ENCODE results near the gene FANCI. TPM values are rescaled to one million over a fixed set of nuclear protein-coding genes. Genes with fewer than 3 reads are reported as not detected.

Gene FANCI
- total and polyA plus RNA-seq, 2 experiments from 2014 or later = 63.6 to 66.8 TPM

- Mint-ChIP-seq H3K36me3 (ENCODE audit: low read depth) (no peaks in the 10 kb centered on the region), H3K9me3 (no peaks in the 10 kb centered on the region), H3K27me3 (ENCODE audit: insufficient read depth, low read depth, poor library complexity) (peaks cover 8% of the 10 kb centered on the region), H3K4me3 (no peak overlapping the region), H3K27ac (no peak overlapping the region), H3K4me1 (peaks cover 8% of the 10 kb centered on the region; the same call in 2 of the 3 replicates)
- H3K27me3 ChIP-seq (ENCODE audit: insufficient read depth) = peaks cover 4% of the 10 kb centered on the region; the same call in 1 of the 2 replicates
- no peak for DNase-seq (ENCODE audit: low spot score)
- ATAC-seq = no peak
- H3K4me3 ChIP-seq = no peak overlapping the region
- no peak for TF ChIP-seq EZH2 (IDR thresholded peaks at IDR 0.05; ENCODE audit: low read depth, unreplicated experiment)
- no peak for TF ChIP-seq EZH2phosphoT487 (IDR thresholded peaks at IDR 0.05; ENCODE audit: unreplicated experiment)
- TF ChIP-seq ZNF114 (CRISPR knock-in tag; IDR thresholded peaks at IDR 0.05) = no peak
- no peak for TF ChIP-seq NANOG (IDR thresholded peaks at IDR 0.05; ENCODE audit: borderline replicate concordance)
- no peak for TF ChIP-seq CTCF (conservative IDR thresholded peaks at IDR 0.05; ENCODE audit: low read depth in 2 of 2)
- no peak for TF ChIP-seq ETS1 (IDR thresholded peaks at IDR 0.05)
- no peaks in the 10 kb centered on the region for H4K20me1 ChIP-seq (replicated peaks; ENCODE audit: insufficient read depth)
- H3K36me3 ChIP-seq (ENCODE audit: insufficient read depth) = no peaks in the 10 kb centered on the region
- H3K4me2 ChIP-seq = no peak overlapping the region
- no peaks in the 10 kb centered on the region for H3K79me2 ChIP-seq (replicated peaks; ENCODE audit: insufficient read depth)
- H3F3A ChIP-seq (replicated peaks; ENCODE audit: low read depth) = no peaks in the 10 kb centered on the region
- H2AFZ ChIP-seq = no peak overlapping the region
- no peaks in the 10 kb centered on the region for H3K9me2 ChIP-seq (ENCODE audit: insufficient read depth)
- H3K27ac ChIP-seq (ENCODE audit: low read depth) = no peak overlapping the region
- peaks cover 10% of the 10 kb centered on the region for H3K4me1 ChIP-seq (ENCODE audit: insufficient read depth)
These were observed 99.1 kb downstream of the FANCI start for GRCh38 chr15:89342840-89343239.

DNA sequence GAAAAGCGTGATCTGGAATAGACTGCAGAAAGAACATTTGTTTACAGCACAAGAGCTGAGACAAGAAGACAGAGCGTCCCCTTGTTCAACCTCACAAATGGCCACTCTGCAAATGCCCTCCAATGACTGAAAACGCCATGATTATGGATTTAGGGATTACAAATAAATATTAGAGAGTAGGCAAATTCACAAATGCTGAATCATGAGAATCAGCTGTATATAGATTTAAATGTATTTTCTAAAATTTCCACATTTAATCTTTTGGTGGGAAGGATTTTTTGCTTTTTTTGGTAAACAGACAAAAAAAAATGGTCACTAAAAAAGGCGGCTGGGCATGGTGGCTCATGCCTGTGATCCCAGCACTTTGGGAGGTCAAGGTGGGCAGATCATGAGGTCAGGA is 101.5 kb downstream of the FANCI start:
- H3K27me3 Mint-ChIP-seq (ENCODE audit: insufficient read depth, low read depth, poor library complexity) = peaks cover 6% of the 10 kb centered on the region
- no peaks in the 10 kb centered on the region for H3K79me2 ChIP-seq (replicated peaks; ENCODE audit: insufficient read depth)
- no peak overlapping the region for H3K27ac Mint-ChIP-seq
- DNase-seq (ENCODE audit: low spot score) (no peak), ATAC-seq (no peak)
- H2AFZ ChIP-seq = no peak overlapping the region
- peaks cover 10% of the 10 kb centered on the region for H3K4me1 ChIP-seq (ENCODE audit: insufficient read depth)
- peaks cover 8% of the 10 kb centered on the region; the same call in 2 of the 3 replicates for H3K4me1 Mint-ChIP-seq
- no peaks in the 10 kb centered on the region for H3K9me3 Mint-ChIP-seq
- peaks cover 4% of the 10 kb centered on the region; the same call in 1 of the 2 replicates for H3K27me3 ChIP-seq (ENCODE audit: insufficient read depth)
- no peak overlapping the region for H3K27ac ChIP-seq (ENCODE audit: low read depth)
- H4K20me1 ChIP-seq (replicated peaks; ENCODE audit: insufficient read depth) = no peaks in the 10 kb centered on the region
- no peaks in the 10 kb centered on the region for H3K9me2 ChIP-seq (ENCODE audit: insufficient read depth)
- no peak overlapping the region for H3K4me2 ChIP-seq
- H3K36me3 ChIP-seq (ENCODE audit: insufficient read depth) = no peaks in the 10 kb centered on the region
- no peak overlapping the region for H3K4me3 ChIP-seq
- H3K4me3 Mint-ChIP-seq = no peak overlapping the region
- H3F3A ChIP-seq (replicated peaks; ENCODE audit: low read depth) = no peaks in the 10 kb centered on the region
- no peaks in the 10 kb centered on the region for H3K36me3 Mint-ChIP-seq (ENCODE audit: low read depth)
- TF ChIP-seq EZH2phosphoT487 (IDR thresholded peaks at IDR 0.05; ENCODE audit: unreplicated experiment) = no peak
- no peak for TF ChIP-seq CTCF (conservative IDR thresholded peaks at IDR 0.05; ENCODE audit: low read depth in 2 of 2)
- TF ChIP-seq POLR2AphosphoS5 (IDR thresholded peaks at IDR 0.05; ENCODE audit: low read depth) = no peak
- TF ChIP-seq JUNB (IDR thresholded peaks at IDR 0.05; ENCODE audit: unreplicated experiment) = no peak
- TF ChIP-seq EZH2 (IDR thresholded peaks at IDR 0.05; ENCODE audit: low read depth, unreplicated experiment) = no peak
- no peak for TF ChIP-seq ETS1 (IDR thresholded peaks at IDR 0.05)
- no peak for TF ChIP-seq ZNF114 (CRISPR knock-in tag; IDR thresholded peaks at IDR 0.05)
- TF ChIP-seq NANOG (IDR thresholded peaks at IDR 0.05; ENCODE audit: borderline replicate concordance) = no peak

All from GM23338 (cell line).